Spleen (tissue), 7 donors: Measurements from ENCODE around the gene IL12A.

Source experiments
- POLR2A ChIP-seq, 3 donors: fragments of 450-650 bp; IDR thresholded peaks; one replicate each; pipeline ENCODE4 v1.5.1; 2017; ENCODE audit warnings: antibody characterized with exemption in 3 of 3, mild to moderate bottlenecking in 1 of 3
- POLR2AphosphoS5 ChIP-seq, 3 donors: sonication (generic); formaldehyde crosslinking; IDR thresholded peaks; one replicate each; pipeline ENCODE4 v1.5.1; 2017; ENCODE audit warnings: antibody characterized with exemption in 3 of 3
- TF ChIP-seq, protein P1 (sequence below), 11 experiments: fragments of 200-600 bp in 7 of 11; fragments of 450-650 bp in 4 of 11; sonication (generic) in 4 of 11; IDR thresholded peaks in 8 of 11; conservative IDR thresholded peaks in 3 of 11; 1 replicate in 7 of 11; 2 replicates in 4 of 11; pipeline versions ENCODE4 v1.4.0 to v1.8.0; 2016 to 2021; ENCODE audit warnings: antibody characterized with exemption in 11 of 11, inconsistent platforms in 4 of 11, mild to moderate bottlenecking in 1 of 11
- donor health status: DM: no; HTN: no; CAD: no; lungs with moderate emphysema.
- donor health status: DM: no; HTN: no; CAD: no.
- donor health status: DM: no; HTN: no; CAD: no.

DNA sequence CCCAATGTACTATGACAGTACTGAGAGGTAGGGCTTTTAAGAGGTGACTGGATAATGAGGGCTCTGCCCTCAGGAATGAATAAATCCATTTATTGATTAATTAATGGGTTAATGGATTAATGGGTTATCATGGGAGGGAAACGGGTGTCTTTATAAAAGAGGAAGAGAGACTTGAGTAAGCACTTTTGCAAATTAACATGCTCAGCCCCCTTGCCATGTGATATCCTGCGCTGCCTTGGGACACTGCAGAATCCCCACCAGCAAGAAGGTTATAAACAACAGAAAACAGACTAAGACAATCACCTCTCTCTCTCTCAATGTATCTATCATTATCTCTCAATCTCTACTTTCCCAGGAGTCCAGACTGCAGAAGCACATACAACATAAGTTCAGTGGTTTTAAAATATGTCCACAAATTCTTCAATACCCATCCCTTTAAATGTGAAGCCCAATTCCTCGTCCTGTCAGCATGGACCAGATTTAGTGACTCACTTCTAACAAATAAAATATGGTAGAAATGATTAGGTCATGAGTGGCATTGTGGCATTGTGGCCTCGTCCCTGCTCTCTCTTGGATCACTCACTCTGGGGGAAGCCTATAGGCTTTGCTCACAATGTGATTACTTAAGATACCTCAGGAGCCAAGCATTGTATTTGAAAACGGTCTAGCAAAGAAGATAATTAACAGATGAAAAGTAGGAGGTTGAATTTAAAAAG lies 40.0 kb upstream of the IL12A start:
- no peak for TF ChIP-seq POLR2A (IDR thresholded peaks at IDR 0.05)
- TF ChIP-seq, protein P1, sequence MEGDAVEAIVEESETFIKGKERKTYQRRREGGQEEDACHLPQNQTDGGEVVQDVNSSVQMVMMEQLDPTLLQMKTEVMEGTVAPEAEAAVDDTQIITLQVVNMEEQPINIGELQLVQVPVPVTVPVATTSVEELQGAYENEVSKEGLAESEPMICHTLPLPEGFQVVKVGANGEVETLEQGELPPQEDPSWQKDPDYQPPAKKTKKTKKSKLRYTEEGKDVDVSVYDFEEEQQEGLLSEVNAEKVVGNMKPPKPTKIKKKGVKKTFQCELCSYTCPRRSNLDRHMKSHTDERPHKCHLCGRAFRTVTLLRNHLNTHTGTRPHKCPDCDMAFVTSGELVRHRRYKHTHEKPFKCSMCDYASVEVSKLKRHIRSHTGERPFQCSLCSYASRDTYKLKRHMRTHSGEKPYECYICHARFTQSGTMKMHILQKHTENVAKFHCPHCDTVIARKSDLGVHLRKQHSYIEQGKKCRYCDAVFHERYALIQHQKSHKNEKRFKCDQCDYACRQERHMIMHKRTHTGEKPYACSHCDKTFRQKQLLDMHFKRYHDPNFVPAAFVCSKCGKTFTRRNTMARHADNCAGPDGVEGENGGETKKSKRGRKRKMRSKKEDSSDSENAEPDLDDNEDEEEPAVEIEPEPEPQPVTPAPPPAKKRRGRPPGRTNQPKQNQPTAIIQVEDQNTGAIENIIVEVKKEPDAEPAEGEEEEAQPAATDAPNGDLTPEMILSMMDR (IDR thresholded peaks at IDR 0.05 in 8 of 11, conservative IDR thresholded peaks at IDR 0.05 in 3 of 11), result no peak
- no peak for TF ChIP-seq POLR2AphosphoS5 (IDR thresholded peaks at IDR 0.05)
